ENCODE measurements around the gene SLC26A11.
"Not testable (repeated sequence)": the region's sequence is repeated elsewhere in the genome, so short reads cannot be mapped to it uniquely, and the experiment has no call there.

DNA sequence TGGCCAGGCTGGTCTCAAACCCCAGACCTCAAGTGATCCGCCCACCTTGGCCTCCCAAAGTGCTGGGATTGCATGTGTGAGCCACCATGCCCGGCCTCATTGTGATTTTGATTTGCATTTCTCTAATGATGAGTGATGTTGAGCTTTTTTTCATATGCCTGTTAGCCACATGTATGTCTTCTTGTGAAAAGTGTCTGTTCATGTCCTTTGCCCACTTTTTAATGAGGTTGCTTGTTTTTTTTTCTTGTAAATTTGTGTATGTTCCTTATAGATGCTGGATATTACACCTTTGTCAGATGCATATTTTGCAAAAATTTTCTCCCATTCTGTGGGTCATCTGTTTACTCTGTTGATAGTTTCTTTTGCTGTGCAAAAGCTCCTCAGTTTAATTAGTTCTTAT, 80.5 kb downstream of the SLC26A11 start:
- TF ChIP-seq, protein P1, sequence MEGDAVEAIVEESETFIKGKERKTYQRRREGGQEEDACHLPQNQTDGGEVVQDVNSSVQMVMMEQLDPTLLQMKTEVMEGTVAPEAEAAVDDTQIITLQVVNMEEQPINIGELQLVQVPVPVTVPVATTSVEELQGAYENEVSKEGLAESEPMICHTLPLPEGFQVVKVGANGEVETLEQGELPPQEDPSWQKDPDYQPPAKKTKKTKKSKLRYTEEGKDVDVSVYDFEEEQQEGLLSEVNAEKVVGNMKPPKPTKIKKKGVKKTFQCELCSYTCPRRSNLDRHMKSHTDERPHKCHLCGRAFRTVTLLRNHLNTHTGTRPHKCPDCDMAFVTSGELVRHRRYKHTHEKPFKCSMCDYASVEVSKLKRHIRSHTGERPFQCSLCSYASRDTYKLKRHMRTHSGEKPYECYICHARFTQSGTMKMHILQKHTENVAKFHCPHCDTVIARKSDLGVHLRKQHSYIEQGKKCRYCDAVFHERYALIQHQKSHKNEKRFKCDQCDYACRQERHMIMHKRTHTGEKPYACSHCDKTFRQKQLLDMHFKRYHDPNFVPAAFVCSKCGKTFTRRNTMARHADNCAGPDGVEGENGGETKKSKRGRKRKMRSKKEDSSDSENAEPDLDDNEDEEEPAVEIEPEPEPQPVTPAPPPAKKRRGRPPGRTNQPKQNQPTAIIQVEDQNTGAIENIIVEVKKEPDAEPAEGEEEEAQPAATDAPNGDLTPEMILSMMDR (IDR thresholded peaks at IDR 0.05), result not testable (repeated sequence)
- TF ChIP-seq ZFX (IDR thresholded peaks at IDR 0.05; ENCODE audit: borderline replicate concordance), result not testable (repeated sequence)

Measured in 22Rv1 (cell line).